Colonic mucosa (tissue), 4 donors: ENCODE data around the gene ACER3. TPM values are rescaled to one million over a fixed set of nuclear protein-coding genes. Genes with fewer than 3 reads are reported as not detected.

ENCODE experiments used
- DNase-seq: peaks from one replicate; pipeline ENCODE4 v3.0.0-alpha.2; 2020
- H3K27ac ChIP-seq: fragments of 200-600 bp; one replicate; pipeline ENCODE4 v1.8.0; 2021
- H3K27me3 ChIP-seq: fragments of 200-600 bp; one replicate; pipeline ENCODE4 v1.8.0; 2021
- H3K36me3 ChIP-seq: fragments of 200-600 bp; one replicate; pipeline ENCODE4 v1.8.0; 2021
- H3K4me1 ChIP-seq: fragments of 200-600 bp; one replicate; pipeline ENCODE4 v1.8.0; 2021; ENCODE audit warnings: mild to moderate bottlenecking
- H3K4me3 ChIP-seq: fragments of 200-600 bp; one replicate; pipeline ENCODE4 v1.8.0; 2021
- H3K9ac ChIP-seq, 2 donors: one replicate each; pipeline ENCODE4 v1.7.0; 2013; ENCODE audit warnings: control low read depth in 2 of 2, low read depth in 2 of 2, low read length in 2 of 2
- H3K9me3 ChIP-seq: fragments of 200-600 bp; one replicate; pipeline ENCODE4 v1.8.0; 2021
- intact Hi-C: fragments of 100-400 bp; cut with DNase I; formaldehyde crosslinking; loops from one replicate; pipeline ENCODE4 v1.14.1; 2022
- total RNA-seq, 2 donors: library from RNA; stranded (reverse); fragmentation: NEBNext Ultra II Directional in 1 of 2; extraction: Animal tissue kit (Norgen Biotek cat#: 25700) in 1 of 2; gene quantifications; one replicate each; pipeline ENCODE4 v1.2.1, GENCODE V29; 2021
- TF ChIP-seq, protein P1 (sequence below): fragments of 200-600 bp; IDR thresholded peaks from one replicate; pipeline ENCODE4 v1.8.0; 2022; ENCODE audit warnings: antibody characterized with exemption, mild to moderate bottlenecking
- donor health status: healthy.
- donor health status: DM: no; HTN: no; CAD: no.
- donor health status: DM: no; HTN: no; CAD: no.

Gene ACER3
- total RNA-seq, 2 donors from 2014 or later: 25.0 to 36.4 TPM

DNA sequence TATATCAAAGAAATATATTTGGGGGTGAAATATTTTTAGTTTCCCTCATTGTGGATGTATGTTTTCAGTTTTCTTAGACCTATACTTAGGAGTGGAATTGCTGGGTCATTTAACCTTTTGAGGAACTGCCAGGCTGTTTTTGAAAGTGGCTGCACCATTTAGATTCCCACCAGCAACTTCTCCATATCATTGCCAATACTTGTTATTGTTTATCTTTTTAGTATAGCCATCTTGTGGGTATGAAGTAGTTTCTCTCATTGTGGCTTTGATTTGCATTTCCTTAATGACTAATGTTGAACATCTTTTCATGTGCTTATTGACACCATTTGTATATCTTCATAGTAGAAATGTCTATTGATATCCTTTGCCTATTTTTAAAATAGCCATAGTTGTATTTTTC lies 111.3 kb downstream of the ACER3 start:
- H3K4me3 ChIP-seq: no peak overlapping the region
- no peak overlapping the region for H3K9ac ChIP-seq
- no peaks in the 10 kb centered on the region for H3K27me3 ChIP-seq
- no peaks in the 10 kb centered on the region for H3K9me3 ChIP-seq
- H3K36me3 ChIP-seq: no peaks in the 10 kb centered on the region
- H3K27ac ChIP-seq: no peak overlapping the region
- H3K4me1 ChIP-seq: no peaks in the 10 kb centered on the region
- TF ChIP-seq, protein P1, sequence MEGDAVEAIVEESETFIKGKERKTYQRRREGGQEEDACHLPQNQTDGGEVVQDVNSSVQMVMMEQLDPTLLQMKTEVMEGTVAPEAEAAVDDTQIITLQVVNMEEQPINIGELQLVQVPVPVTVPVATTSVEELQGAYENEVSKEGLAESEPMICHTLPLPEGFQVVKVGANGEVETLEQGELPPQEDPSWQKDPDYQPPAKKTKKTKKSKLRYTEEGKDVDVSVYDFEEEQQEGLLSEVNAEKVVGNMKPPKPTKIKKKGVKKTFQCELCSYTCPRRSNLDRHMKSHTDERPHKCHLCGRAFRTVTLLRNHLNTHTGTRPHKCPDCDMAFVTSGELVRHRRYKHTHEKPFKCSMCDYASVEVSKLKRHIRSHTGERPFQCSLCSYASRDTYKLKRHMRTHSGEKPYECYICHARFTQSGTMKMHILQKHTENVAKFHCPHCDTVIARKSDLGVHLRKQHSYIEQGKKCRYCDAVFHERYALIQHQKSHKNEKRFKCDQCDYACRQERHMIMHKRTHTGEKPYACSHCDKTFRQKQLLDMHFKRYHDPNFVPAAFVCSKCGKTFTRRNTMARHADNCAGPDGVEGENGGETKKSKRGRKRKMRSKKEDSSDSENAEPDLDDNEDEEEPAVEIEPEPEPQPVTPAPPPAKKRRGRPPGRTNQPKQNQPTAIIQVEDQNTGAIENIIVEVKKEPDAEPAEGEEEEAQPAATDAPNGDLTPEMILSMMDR: no peak
- intact Hi-C loops: loop anchor here (10.0 kb wide), 1 partner anchor 53 kb away; no protein-coding TSS in a partner anchor
- no peak for DNase-seq

DNA sequence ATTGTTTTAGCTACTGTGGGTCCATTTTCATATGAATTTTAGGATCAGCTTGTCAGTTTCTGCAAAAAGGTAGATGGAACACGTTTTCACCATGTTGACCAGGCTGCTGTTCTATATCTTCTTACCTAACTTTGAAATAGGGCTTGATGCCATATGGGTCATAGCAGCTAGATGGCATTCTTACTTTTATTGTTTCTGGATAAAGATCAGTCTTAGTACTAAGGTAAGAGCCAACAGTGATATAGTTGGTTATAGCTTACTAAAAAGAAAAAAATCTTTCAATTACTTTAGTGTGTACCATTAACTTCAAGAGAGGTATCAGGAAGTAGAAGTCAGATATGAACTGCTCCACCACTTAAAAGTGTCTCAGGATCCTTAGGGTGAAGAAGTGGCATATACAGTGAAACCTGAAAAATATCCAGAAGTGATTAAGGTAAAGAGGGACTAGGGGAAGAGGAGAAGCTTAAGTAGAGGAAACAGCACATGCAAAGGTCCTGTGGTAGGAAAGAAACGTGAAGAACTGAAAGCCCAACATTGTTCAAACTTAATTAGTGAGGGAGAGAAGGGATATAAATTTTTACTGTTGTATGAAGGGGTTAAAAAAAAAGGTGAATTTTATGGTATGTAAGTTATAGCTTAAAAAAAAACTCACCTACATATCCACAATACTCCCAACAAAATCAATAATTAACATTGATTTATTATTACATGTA lies 113.6 kb downstream of the ACER3 start:
- Histone ChIP-seq H3K4me1 (no peaks in the 10 kb centered on the region), H3K27me3 (no peaks in the 10 kb centered on the region), H3K9ac (no peak overlapping the region), H3K9me3 (no peaks in the 10 kb centered on the region), H3K4me3 (no peak overlapping the region), H3K27ac (no peak overlapping the region), H3K36me3 (no peaks in the 10 kb centered on the region)
- intact Hi-C loops: loop anchor here (10.0 kb wide), 1 partner anchor 50 kb away; no protein-coding TSS in a partner anchor
- no peak for DNase-seq
- TF ChIP-seq, protein P1: no peak

DNA sequence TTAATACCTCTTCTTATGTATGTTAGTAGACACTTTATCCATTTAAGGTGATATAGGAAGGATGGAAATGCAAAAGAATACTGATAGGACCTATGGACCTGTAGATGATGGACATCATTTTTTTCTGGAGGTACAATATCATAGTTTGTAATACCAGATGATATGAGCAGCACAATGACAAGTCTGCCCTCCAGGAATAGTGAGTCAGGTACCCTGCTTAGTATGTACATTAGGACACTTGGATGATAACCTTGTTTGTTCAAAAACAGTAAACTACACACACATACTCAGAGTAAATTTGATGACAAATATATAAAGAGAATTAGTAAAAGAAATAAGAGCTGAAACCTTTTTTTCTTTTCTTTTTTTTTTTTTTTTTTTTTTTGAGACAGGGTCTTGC lies 114.8 kb downstream of the ACER3 start:
- no peaks in the 10 kb centered on the region for H3K27me3 ChIP-seq
- H3K9me3 ChIP-seq: no peaks in the 10 kb centered on the region
- TF ChIP-seq, protein P1: no peak
- no peak overlapping the region for H3K9ac ChIP-seq
- no peaks in the 10 kb centered on the region for H3K4me1 ChIP-seq
- H3K27ac ChIP-seq: no peak overlapping the region
- no peaks in the 10 kb centered on the region for H3K36me3 ChIP-seq
- intact Hi-C loops: loop anchor here (5.0 to 10.0 kb wide), 2 partner anchors 49 to 67 kb away; no protein-coding TSS in a partner anchor
- DNase-seq: no peak
- H3K4me3 ChIP-seq: no peak overlapping the region

DNA sequence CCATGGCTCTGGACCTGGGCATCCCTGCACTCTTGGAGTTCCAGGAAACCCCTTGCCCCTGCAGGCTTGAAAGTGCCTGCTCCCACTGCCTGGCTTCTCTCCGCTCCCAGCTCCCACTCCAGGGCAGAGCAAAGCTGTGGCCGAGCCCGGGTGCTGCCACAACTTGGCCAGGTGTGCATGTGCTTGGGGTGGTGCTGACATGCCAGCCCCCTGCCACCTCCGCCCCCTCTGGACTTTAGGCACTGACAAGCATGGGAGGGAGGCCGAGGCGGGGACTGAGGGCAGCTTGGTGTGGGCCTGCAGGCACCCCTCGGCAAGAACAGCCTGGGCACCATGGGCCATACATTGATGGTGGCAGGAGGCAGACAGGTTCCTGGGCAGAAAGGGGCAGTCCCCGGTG lies 117.1 kb downstream of the ACER3 start:
- Histone ChIP-seq H3K27ac (no peak overlapping the region), H3K36me3 (no peaks in the 10 kb centered on the region), H3K4me3 (no peak overlapping the region), H3K4me1 (no peaks in the 10 kb centered on the region), H3K9ac (no peak overlapping the region), H3K27me3 (no peaks in the 10 kb centered on the region), H3K9me3 (no peaks in the 10 kb centered on the region)
- TF ChIP-seq, protein P1: no peak
- no peak for DNase-seq
- intact Hi-C loops: loop anchor here (5.0 to 10.0 kb wide), 2 partner anchors 47 to 65 kb away; no protein-coding TSS in a partner anchor

DNA sequence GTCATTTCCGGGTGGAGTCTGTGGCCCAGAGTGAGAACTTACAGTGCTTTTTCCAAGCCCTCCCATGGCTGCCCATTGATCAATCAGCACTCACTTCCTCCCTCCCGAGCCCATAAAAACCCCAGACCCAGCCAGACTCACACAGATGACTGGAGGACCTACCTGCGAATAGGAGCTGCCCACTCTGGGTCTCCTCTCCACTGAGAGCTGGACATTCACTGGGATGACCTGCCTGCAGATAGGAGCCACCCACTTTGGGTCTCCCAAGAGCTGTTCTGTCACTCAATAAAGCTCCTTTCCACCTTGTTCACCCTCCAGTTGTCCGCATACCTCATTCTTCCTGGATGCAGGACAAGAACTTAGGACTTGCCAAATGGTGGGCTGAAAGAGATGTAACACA lies 117.5 kb downstream of the ACER3 start:
- intact Hi-C loops: loop anchor here (5.0 to 10.0 kb wide), 2 partner anchors 47 to 64 kb away; no protein-coding TSS in a partner anchor
- Histone ChIP-seq H3K27ac (no peak overlapping the region), H3K4me3 (no peak overlapping the region), H3K36me3 (no peaks in the 10 kb centered on the region), H3K9ac (no peak overlapping the region), H3K27me3 (no peaks in the 10 kb centered on the region), H3K9me3 (no peaks in the 10 kb centered on the region), H3K4me1 (no peaks in the 10 kb centered on the region)
- TF ChIP-seq, protein P1: no peak
- no peak for DNase-seq
